GM12891 (cell line): Measurements from ENCODE around the gene SORCS2.

ENCODE experiments used
- PAX5 ChIP-seq: IDR thresholded peaks from 2 replicates; pipeline ENCODE4 v1.6.1; 2011; ENCODE audit warnings: low read length, moderate library complexity, mild to moderate bottlenecking; ENCODE audit not compliant: insufficient read depth, severe bottlenecking
- POLR2A ChIP-seq: IDR thresholded peaks from 2 replicates; pipeline ENCODE4 v1.6.1; 2011; ENCODE audit warnings: low read depth, low read length, control low read depth
- POLR2AphosphoS5 ChIP-seq: IDR thresholded peaks from 2 replicates; pipeline ENCODE4 v1.6.1; 2011; ENCODE audit warnings: low read depth, low read length, control low read depth
- POU2F2 ChIP-seq: IDR thresholded peaks from 2 replicates; pipeline ENCODE4 v1.6.1; 2011; ENCODE audit warnings: low read depth, mild to moderate bottlenecking, control low read depth, low read length, moderate library complexity
- SPI1 ChIP-seq: IDR thresholded peaks from 2 replicates; pipeline ENCODE4 v1.6.1; 2011; ENCODE audit warnings: low read depth, low read length, control low read depth
- TAF1 ChIP-seq: IDR thresholded peaks from 2 replicates; pipeline ENCODE4 v1.6.1; 2011; ENCODE audit warnings: low read depth, low read length, control low read depth

GRCh38 chr4:7553280-7553679, 360.9 kb downstream of the SORCS2 start:
- no peak for TF ChIP-seq POLR2A
- no peak for TF ChIP-seq POLR2AphosphoS5
- no peak for TF ChIP-seq TAF1
- TF ChIP-seq PAX5, result no peak
- no peak for TF ChIP-seq SPI1
- no peak for TF ChIP-seq POU2F2
